ENCODE measurements around the gene RORB. TPM values are rescaled to one million over a fixed set of nuclear protein-coding genes. Genes with fewer than 3 reads are reported as not detected.

RORB gene
- total RNA-seq, 2 experiments from 2014 or later = not detected

GRCh38 chr9:74662674-74663073, 165.5 kb downstream of the RORB start:
- no peak for TF ChIP-seq EZH2phosphoT487 (IDR thresholded peaks at IDR 0.05; ENCODE audit: borderline replicate concordance, low read depth, low read length)
- no peak for TF ChIP-seq CTCF (conservative IDR thresholded peaks at IDR 0.05; ENCODE audit: low read length)
- BruUV-seq (replicated peaks) = no TSS peak
- intact Hi-C loops (cut with micrococcal nuclease; ENCODE audit: unreplicated experiment) = no loop called here
- no peak for DNase-seq (ENCODE audit: low spot score)
- Histone ChIP-seq H3K4me3 (ENCODE audit: low read depth, low read length, poor library complexity, severe bottlenecking) (no peak overlapping the region), H3K4me1 (ENCODE audit: insufficient read depth, low read length, poor library complexity, severe bottlenecking) (no peaks in the 10 kb centered on the region), H3K27ac (ENCODE audit: low read depth, low read length, poor library complexity, severe bottlenecking) (no peak overlapping the region), H3K9me2 (ENCODE audit: insufficient read depth, low read length) (no peaks in the 10 kb centered on the region), H3K79me2 (ENCODE audit: insufficient read depth, low read depth, low read length) (no peaks in the 10 kb centered on the region), H2AFZ (ENCODE audit: low read length) (no peak overlapping the region), H3K4me2 (ENCODE audit: low read length) (no peak overlapping the region), H3K9me3 (ENCODE audit: low read length) (no peaks in the 10 kb centered on the region), H3K36me3 (ENCODE audit: insufficient read depth, low read length) (no peaks in the 10 kb centered on the region), H4K20me1 (ENCODE audit: insufficient read depth, low read length) (no peaks in the 10 kb centered on the region)
- POLR2A ChIA-PET = interaction anchor here (0.7 kb wide), 1 partner anchor 693 kb away, joined by 3 read pairs; no protein-coding TSS in a partner anchor
- CTCF ChIA-PET (ENCODE audit: unreplicated experiment) = no interaction called here

DNA sequence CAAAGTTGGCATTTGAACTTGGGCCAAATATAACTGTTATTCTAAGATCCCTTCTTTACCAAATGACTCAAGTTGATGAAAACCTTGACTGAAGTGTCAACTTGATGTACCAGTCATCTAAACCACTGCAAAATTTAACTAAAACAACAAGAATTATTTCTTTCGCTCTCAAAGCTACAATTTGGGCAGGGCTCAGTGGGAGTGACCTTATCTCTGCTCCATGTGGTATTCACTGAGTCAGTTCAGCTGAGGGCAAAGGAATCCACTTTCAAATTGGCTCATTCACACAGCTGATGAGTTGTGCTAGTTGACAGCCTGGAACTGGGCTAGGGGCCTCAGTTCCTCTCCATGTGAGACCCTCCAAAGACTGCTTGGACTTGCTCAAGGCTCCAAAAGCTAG, 166.3 kb downstream of the RORB start:
- TF ChIP-seq EZH2phosphoT487 (IDR thresholded peaks at IDR 0.05; ENCODE audit: borderline replicate concordance, low read depth, low read length) (no peak), CTCF (conservative IDR thresholded peaks at IDR 0.05; ENCODE audit: low read length) (no peak)
- Histone ChIP-seq H3K36me3 (ENCODE audit: insufficient read depth, low read length) (no peaks in the 10 kb centered on the region), H3K9me2 (ENCODE audit: insufficient read depth, low read length) (no peaks in the 10 kb centered on the region), H3K4me1 (ENCODE audit: insufficient read depth, low read length, poor library complexity, severe bottlenecking) (no peaks in the 10 kb centered on the region), H3K27ac (ENCODE audit: low read depth, low read length, poor library complexity, severe bottlenecking) (no peak overlapping the region), H2AFZ (ENCODE audit: low read length) (no peak overlapping the region), H3K79me2 (ENCODE audit: insufficient read depth, low read depth, low read length) (no peaks in the 10 kb centered on the region), H3K4me3 (ENCODE audit: low read depth, low read length, poor library complexity, severe bottlenecking) (no peak overlapping the region), H4K20me1 (ENCODE audit: insufficient read depth, low read length) (no peaks in the 10 kb centered on the region), H3K9me3 (ENCODE audit: low read length) (no peaks in the 10 kb centered on the region), H3K4me2 (ENCODE audit: low read length) (no peak overlapping the region)
- ChIA-PET CTCF (ENCODE audit: unreplicated experiment) (no interaction called here), POLR2A (no interaction called here)
- intact Hi-C loops (cut with micrococcal nuclease; ENCODE audit: unreplicated experiment) = no loop called here
- no peak for DNase-seq (ENCODE audit: low spot score)
- BruUV-seq (replicated peaks) = no TSS peak

DNA sequence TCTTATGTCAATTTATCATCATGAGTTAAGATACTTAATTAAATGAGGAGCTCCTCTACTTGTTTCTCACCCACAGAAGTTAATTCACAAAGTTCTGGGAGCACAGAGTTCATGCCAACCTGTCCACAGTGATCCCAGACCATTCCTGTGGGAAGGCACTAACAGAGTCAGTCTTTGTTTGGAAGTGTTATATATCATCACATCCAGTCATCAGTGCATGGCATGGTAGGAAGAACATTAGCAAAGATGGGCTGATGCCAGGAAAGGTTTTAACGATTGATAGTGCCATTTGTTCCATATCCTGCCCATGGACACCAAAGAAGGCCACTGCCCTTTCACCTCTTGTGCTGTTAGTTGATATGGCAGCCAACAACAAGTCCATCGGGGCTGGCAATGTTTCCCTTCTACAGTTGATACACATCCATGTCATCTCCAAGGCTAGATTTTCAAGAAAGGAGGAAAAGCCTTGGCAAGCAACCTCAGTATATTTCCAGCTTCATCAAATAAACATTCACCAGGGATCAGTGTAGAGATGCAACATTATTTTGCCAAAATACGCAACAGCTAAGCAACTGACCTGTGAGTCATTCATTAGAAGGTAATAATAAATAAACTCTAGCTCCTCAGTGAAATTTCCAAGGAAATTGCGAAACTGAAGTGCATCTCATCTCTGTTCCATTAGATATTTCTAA, 169.6 kb downstream of the RORB start:
- Histone ChIP-seq H4K20me1 (ENCODE audit: insufficient read depth, low read length) (no peaks in the 10 kb centered on the region), H3K4me3 (ENCODE audit: low read depth, low read length, poor library complexity, severe bottlenecking) (no peak overlapping the region), H3K36me3 (ENCODE audit: insufficient read depth, low read length) (no peaks in the 10 kb centered on the region), H3K27ac (ENCODE audit: low read depth, low read length, poor library complexity, severe bottlenecking) (no peak overlapping the region), H3K79me2 (ENCODE audit: insufficient read depth, low read depth, low read length) (no peaks in the 10 kb centered on the region), H3K4me2 (ENCODE audit: low read length) (no peak overlapping the region), H2AFZ (ENCODE audit: low read length) (no peak overlapping the region), H3K4me1 (ENCODE audit: insufficient read depth, low read length, poor library complexity, severe bottlenecking) (no peaks in the 10 kb centered on the region), H3K9me2 (ENCODE audit: insufficient read depth, low read length) (no peaks in the 10 kb centered on the region), H3K9me3 (ENCODE audit: low read length) (no peaks in the 10 kb centered on the region)
- no peak for DNase-seq (ENCODE audit: low spot score)
- ChIA-PET POLR2A (interaction anchor here (0.6 to 0.7 kb wide), 2 partner anchors 63 to 1908 kb away, joined by 3 read pairs; no protein-coding TSS in a partner anchor), CTCF (ENCODE audit: unreplicated experiment) (no interaction called here)
- intact Hi-C loops (cut with micrococcal nuclease; ENCODE audit: unreplicated experiment) = no loop called here
- no peak for TF ChIP-seq CTCF (conservative IDR thresholded peaks at IDR 0.05; ENCODE audit: low read length)
- no peak for TF ChIP-seq EZH2phosphoT487 (IDR thresholded peaks at IDR 0.05; ENCODE audit: borderline replicate concordance, low read depth, low read length)
- BruUV-seq (replicated peaks) = no TSS peak
